NCI-H748 (cell line): ENCODE measurements around the gene ACSS1.

Experiments
- DNase-seq: peaks from one replicate; lab custom pipeline; 2025; ENCODE audit not compliant: unreplicated experiment; lab: John Stamatoyannopoulos, UW

Gene ACSS1

DNA sequence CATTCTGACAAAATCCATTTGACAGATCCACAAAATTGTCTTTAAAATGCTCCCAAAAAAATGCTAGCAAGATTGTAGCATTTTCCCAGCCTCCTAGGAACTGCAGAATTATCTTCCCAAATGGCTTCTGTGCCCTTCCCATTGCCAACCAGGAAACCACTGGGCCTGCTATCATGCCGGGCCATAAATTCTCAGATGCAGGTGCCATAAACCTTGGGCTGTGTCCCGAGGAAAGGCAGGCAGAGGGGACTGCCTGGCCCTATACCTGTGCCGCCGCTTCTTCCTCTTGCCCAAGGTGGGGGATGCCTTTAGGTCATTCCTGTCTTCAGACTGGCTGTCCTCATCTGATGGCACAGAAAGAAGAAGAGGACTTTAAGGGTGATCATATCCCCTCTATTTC, 21.2 kb upstream of the ACSS1 start:
- no peak for DNase-seq

DNA sequence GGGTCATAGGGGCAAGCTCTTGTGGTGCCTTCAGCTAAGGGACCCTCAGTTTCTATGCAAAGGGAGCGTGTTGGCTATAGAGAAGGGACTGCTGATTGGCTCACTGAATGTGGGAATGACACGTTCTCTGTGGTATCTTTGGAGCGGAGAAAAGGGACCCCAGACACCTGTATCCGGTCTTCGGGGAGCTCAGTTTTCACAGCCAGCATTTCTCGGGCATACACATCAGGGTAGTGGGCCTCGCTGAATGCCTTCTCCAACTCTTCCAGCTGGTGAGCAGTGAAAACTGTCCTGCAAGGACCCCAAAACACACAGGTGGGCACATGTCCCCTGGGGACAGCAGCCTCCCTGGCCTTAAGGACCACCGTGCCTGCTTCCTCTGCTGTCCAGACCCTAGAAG, 20.7 kb upstream of the ACSS1 start:
- DNase-seq: no peak

DNA sequence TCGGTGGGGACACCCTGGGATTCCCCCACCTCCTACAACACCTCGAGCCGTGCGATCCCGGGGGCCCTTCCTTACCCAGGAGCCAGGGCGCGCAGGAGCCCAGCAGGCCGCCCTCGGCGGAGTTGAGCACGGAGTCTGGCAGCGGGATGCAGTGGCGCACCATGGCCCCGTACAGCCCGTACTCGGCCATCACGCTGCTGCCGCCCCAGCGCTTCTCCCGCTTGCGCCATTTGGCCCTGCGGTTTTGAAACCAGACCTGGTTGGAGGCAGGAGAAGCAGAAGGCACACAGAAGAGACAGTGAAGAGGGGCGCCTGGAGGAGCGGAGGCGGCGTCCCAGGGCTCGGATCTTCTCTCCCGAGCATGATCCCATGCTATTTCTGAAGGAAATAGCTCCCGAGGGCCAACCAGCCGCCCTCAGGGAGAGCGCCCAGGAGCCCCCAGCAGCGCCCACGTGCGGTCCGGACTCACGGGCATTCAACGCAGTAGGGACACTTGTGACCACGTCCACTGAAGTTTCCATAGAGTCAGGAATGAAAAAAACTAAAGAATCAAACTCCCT, 19.8 kb upstream of the ACSS1 start:
- peak; percentile 64 for DNase-seq

DNA sequence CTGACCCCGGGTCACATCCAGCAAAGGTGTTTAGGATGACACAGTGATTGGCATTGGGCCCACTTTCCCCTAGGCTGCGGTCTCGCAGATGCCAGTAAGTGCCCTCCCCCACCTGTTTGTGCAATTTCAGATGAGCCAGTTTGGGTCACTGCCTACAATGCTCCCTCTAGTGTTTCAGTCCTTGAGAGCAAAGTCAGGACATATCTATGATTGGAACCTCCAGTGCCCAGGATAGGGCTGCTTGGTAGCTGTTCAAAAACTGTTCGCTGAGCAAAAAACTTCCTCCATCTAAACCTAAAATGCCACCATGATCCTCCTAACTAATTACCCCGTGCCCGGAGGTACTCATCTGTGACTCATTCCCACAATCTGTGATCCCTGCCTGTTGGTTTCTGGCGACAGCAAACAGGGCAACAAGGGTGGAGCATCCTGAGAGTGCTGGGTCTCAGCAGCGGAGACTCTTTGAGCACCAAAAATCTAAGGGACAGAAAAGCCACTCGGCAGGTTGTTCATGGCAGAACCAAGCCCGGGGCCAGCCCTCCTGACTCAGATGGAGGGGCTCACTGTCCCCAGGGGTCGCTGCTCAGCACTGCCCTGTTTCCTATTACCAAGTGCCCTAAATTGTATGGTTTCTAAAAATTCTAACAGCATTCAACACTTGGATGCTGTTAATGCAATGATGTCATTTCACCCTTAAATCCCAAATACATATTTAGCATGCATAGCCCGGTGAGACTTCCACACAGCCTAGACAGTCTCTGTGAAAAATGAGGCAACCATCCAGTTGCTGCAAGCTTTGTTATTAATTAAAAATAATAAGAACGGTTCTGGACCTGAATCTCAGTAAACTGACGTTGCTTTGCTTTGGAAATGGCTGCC, 19.0 kb upstream of the ACSS1 start:
- peak; percentile 80 for DNase-seq

DNA sequence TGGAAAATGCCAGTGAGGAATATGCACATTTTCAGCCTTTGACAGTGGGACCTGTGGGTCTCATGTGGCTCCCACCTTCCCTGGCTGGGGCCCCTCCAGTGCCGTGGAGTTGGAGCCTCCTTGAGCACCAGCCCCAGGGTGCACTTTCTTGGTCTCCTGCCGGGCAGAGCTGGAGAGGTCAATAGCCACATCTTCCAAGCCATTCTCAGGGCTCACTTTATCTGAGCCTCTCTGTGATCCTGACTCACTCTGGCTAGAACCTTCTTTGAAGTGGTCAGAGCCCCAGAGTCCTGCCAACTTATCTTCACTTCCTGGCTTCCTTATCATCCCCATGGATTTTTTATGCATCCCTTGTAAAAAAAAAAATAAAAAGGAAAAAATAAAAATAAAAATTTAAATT, 18.3 kb upstream of the ACSS1 start:
- DNase-seq: no peak

DNA sequence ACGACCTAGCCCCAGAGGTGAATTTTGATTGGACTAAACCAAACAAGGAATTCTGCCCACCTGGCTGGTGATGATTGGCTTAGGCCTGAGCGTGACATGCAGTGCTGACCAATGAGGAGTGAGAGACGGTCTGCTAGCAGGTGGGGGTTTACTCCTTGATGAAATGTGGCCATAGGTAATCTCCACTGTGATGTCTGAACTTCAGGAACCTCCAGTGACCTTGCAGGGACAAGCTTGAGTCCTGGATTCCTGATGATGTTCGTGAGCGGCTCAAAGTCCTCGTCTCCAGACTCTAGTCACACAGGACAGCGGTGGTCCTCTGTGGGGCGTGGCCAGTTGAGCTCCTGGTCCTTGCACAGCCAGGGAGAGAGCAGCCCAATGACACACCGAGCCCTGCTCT, 15.6 kb upstream of the ACSS1 start:
- no peak for DNase-seq

DNA sequence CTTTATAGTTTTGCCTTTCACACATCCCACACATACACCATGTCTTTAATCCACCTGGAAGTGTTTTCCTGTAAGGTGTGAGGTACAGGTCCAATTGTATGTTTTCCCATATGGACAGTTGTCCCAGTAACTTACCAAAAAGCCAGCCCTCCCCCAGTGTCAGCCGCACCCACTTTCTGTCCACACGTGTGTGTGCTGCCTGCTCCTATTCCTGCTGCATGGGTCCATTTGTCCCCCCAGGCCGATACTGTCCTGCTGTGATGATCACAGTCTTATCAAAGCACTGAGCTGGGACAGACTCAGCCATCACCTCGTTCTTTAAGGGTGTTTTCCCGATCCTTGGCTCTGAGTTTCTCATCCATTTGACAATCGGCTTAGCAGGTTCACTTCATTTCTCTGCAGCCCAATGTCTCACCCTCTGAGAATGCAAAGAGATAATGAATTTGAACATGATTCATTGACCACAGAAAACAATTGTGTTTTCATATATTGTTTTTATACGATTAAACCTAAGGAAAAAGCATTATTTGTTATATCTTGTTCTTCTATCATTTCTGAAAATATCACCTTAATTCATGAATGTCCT, 14.4 kb upstream of the ACSS1 start:
- no peak for DNase-seq

DNA sequence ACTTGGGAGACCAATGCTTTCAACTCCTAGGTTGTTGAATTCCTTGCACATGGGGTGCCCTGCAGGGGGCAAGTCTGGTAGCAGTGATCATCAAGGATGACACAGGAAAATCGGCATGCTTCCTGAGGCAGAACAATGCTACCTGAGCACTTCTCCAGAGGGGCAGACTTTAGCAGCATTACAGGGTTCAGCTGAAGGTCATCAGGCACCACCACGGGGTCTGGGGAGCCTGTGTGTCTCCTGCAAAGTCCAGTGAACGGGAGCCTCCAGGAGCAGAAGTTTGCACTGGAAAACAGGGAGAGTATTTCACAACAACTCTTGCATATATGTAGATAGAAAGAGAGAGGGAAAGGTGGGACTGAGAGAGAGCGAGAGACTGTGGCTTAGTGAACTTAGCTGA, 13.8 kb upstream of the ACSS1 start:
- no peak for DNase-seq

DNA sequence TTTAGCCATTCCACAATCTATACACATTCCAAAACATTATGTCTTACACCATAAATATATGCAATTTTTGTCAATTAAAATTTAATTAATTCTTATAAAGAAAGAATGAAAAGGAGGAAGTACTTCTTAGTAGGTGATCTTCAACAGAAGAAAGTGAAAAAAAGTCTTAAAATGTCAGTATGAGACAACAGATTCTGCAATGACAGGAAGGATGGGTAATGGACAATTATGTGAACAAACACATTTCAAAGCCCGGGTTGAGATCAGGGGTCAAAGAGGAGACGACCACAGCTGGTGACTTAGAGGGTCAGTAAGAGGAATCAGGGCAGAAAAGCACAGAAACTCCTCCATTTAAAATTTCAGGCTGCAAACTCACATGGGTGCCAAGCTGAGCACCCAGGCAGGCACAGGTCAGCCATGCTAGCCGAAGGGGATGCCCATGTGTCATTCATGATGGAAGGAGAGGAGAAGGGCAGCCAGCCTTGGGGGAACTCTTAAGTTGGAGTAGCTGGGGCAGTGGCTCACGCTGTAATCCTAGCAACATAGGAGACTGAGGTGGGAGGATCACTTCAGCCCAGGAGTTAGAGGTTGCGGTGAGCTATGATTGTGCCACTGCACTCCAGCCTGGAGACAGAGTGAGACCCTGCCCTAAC, 13.0 kb upstream of the ACSS1 start:
- no peak for DNase-seq

DNA sequence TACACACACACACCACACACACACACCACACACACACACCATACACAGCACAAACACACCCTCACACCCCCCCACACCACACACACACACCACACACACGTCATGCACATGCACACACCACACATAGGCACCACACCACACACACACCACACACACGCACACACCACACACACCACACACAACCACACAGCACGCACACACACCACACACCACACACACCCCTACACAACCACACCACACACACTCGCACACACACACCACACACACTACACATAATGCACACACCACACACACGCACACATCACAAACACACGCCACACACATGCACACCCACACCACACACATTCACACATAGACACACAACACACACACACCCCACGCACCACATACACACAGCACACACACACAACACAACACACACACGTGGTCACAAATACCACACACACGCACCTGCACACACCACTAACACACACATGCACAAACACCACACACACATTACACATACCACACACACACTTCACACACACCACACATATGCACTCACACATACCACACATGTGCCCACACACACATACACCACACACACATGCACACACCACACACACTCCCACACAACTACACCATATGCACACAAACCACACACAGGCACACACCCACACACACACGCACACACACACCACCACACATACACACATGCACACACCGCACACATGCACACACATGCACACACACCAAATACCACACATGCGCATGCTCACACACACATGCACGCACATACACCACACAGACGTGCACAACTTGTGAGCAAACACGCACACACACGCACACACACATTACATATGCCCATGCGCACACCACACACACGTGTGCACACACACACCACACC, 9.4 kb upstream of the ACSS1 start:
- no peak for DNase-seq

DNA sequence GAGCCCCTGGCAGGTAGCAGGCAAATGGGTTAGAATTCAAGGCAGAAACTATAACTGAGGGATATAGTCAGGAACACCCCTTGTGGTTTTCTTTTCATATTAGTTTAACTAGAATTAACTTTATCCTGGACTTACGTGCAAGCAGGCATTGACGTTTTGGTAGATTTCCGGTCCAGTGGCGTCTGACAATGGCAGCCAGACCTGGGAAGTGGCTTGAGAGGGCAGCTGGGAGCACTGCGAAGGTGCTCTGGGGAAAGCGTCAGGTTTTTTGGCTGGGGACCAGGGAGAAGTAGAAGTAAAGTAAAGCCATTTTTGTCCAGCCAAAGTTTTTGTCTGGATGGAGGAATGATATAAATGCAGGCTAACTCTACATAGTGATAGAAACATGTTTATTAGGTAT, 8.4 kb upstream of the ACSS1 start:
- DNase-seq: peak; percentile 43

DNA sequence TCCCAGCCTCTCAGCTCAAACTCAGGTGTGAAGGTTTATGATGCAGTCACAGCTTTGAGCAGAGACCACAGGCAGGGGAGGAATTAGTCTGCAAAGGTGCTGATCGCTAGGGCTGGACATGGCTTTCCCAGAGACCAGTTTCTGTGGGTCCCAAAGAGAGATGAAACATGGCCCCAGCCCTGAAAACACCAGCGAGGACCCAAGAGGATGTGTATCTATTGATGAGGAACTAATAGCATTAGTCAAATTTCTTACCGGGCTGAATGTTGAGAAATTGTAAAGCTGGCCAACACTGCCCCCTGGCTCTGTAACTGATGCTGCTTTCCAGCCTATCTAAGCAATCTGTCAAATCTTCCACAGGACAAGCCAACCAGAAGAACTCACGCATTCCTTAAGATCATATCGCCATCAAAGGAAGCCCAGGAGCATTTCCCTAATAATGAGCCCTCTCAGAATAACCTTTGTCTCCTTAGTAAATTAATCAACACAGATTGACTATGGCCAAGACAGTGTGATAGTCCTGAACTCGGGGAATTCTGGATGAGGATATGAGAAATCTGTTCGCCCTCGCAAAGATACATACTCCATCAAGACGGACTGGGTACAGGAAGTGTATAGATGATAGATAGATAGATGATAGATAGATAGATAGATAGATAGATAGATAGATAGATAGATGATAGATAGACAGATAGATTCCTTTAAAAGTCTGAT, 7.8 kb upstream of the ACSS1 start:
- DNase-seq: peak; percentile 55

DNA sequence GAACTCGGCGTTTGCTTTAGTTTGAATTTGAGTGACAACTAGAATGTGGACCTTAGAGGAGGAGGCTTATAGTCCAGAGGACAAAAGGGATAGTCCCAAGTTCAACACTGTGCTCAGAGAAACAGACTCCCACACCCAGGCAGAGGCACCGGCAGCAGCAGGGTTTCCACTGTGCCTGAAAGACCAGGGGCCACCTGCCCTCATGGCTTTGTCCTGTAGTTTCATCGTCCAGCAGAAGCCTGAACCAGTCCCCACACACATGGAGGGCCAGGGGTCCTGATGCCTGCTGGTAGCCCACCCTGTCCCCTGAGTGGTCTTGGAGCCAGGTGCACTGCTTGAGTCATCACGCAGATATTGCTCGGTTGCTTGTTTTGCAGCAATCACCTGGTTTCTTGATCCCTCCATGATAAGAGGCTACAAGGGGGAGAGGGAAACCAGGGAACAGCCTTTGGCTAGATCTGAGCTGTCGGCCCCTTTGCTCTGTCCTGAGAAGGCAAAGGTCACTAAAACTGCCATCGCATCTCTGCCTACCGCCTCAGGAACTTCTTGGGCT, 7.2 kb upstream of the ACSS1 start:
- DNase-seq: no peak

DNA sequence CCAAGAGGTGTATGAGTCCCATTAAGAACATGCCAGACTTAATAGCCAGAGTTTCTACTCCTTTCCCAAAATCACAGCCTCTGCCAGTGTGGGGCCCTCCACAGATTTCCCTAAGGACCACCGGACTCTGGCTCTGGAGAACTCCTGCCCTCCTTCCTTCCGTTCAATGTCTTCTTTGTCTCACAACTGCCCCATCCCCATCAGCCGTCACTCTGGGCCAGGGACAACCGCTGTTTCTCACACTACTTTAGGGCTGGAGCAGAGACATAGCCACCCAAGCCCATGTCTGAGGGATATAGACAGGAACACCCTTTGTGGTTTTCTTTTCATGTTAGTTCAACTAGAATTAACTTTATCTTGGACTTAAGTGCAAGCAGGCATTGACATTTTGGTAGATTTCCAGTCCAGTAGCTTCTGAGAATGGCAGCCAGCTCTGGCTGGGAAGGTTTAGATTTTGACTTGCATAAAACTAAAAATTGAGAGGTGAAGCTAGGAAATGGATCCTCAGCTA, 6.7 kb upstream of the ACSS1 start:
- DNase-seq: no peak

DNA sequence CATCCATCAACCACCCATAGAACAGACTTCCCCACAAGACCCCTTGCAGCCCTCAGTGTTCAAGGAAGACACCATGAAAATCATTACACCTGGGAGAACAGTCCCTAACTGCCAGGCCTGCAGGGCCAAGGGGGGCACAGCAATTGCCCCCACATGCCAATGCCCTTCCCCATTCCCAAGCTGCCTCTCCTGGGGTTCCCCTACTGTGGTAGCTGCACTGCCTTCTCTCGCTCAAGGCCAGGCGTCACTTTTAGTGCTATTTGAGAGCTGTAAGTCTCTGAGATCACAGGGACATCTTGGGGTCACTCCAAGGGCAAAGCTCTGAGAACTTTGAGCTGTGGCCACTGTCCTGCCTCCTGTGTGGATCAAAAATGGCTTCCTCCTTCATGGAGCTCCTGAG, 6.0 kb upstream of the ACSS1 start:
- DNase-seq: no peak

DNA sequence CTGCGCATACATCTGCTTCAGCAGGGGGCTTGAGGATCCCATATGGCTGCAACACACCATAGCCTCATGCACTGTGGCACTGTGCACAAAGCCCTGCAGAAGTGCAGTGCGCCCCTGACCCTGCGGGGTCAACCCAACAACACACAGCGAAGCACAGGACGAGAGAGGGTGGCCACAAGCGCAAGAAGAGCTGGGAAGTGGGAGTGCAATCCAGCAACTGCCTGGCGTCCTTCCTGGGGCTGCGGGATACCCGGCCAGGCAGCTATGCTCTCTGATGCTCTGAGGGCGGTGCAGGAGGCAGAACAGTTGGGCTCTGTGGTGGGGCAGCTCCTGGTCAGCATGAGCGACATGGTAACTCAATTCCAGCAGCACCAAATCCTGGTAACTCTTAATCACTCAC, 5.6 kb upstream of the ACSS1 start:
- DNase-seq: no peak

DNA sequence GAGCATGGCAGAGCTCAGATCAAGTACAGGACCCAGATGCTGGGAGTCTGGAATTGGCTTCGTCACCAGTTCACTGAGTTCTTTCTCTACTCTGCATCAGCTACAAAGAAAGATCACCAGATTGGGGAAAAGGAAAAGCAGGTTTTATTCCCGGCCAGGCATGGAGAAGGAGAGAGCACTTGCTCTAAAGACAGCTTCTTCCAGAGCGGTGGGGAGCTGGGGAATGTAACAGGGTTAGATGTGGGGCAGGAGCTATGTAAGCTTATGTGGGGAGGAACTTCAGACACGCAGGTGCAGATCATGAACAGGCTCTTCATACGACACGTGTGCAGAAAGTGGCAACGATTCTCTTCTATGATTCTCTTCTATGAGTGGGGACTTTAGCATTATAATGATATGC, 4.9 kb upstream of the ACSS1 start:
- DNase-seq: no peak

DNA sequence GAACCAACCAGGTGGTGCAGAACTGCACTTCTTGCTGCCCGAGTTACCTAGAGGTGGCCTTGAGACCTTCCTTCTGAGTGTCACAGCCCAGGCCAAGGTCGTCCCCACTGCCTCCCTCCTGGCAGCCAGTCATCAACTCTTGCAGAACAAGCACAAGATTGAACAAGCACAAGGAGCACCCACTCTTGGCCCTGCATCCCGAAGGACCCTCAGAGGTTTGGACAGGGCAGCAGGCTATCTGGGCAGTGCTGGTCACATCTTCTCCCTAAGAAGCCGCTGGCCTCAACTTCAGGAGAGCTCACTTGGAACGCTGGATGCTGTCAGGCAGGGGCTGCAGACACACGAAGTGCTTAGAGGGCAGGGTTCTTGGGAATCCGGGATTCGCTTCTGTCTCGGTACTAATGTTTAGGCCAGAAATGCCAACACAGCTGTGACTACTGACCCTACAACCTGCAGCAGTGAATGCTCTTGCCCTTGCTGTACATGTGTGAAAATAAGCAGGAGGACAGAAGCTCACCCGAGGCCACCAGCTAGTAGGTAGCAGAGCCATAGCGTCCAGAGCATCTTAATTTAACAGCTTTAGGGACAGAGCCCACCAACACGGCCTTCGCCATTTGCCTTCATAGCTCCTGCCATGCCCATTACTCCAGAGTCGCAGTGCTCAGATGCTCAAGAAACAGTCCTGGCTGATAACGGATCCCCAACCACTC, 4.0 kb upstream of the ACSS1 start:
- no peak for DNase-seq

DNA sequence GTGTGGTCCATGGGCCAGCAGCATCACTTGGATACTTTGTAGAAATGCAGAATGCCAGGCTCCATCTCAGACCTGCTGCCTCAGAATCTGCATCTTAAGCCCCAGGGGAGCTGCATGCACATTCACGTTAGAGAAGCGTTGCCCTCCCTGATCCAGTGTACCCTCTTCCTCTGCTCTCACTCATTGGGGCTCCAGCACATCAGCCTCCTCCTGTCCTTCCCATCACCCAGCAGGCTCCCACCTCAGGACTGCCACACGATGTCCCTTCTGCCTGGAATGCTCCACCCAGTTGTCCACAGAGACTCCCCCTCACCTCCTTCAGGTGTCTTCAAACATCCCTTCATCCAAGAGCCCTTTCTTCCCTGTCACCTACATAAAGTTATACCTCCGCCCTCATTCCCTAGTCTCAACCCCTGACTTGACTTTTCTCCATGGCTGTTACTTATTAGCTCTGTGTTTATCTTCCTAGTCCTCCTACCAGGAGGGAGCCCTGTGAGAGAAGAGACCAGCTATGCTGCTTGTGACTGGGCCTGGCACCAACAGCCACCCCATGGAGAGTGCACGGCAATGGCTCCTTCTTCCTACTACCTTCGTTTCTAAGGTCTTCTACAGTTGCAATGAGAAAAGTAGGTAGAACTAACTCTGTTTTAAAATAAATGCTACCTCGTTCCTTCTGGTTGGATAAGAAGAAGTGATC, 3.3 kb upstream of the ACSS1 start:
- no peak for DNase-seq
